ENCODE measurements around the gene TLN1.

The TLN1 gene

GRCh38 chr9:35660966-35661415, 71.0 kb downstream of the TLN1 start:
- DNase-seq = no peak

DNA sequence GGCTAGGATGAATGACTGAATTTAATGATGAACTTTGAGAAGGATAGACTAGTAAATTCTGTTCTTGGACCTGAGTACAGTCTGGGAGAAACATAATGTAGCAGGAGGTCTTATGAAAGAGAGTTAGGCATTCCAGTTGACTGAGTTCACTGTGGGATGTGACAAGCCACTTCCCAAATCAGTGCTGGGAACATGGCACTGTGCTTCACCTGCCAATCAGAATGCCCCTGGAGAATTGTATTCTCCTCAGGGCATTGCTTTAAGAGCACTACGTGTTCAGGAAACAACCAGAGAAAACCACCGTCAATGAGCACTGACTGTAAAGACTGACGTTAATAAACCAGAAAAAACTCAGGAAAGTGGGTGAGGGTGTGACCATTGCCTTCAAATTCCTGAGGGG, 72.7 kb downstream of the TLN1 start:
- DNase-seq = no peak

DNA sequence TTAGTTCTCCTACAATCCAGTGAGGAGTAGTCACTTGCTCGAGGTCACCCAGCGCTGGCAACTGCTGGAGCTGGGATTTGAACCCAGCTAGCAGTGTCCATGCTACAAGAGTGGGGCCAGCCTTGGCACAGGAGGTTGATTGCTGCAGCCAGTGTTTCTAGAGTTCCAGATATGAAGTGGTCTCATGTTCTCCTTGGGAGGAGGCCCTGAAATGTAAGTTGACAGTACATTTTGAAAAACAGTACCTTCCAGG, 73.1 kb downstream of the TLN1 start:
- DNase-seq = no peak

DNA sequence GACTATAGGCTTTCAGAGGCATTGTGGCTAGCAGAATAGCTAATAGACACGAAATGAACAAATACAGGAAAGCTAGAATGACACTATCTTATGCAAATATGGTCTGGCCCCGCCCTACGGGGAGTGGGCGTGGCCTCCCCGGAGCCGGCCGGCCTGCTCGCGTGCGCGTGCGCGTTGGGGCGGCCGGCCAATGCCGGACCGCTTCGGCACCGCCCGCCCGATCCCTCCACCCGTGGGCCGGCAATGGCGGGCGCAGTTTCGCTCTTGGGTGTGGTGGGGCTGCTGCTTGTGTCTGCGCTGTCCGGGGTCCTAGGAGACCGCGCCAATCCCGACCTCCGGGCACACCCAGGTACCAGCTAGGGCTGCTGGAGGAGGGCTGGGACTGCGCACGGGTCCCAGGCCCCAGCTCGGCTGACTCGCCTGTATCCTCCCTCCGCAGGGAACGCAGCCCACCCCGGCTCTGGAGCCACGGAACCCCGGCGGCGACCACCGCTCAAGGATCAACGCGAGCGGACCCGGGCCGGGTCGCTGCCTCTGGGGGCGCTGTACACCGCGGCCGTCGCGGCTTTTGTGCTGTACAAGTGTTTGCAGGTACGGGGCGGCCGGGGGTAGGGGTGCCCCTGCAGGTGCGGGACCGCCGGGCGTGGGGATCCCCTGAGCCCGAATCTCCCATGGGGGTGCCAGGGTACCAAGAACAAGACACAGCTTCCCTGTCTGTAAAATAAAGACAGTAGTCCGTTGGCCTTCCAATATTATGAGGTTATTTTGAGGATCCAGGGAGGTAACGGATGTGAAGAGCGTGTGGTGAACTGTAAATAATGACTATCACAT, 73.6 kb downstream of the TLN1 start, which contains the start of gene CCDC107:
CCDC107 (plus strand) TSS at position 156 of the 831 bp plus-strand sequence; CDS start at position 244, 88 bp downstream.
- DNase-seq = peak; percentile 75 to 80

- DNase-seq = peak; percentile 90 to 92
Measured at GRCh38 chr9:35657546-35658136, 74.4 kb downstream of the TLN1 start, which contains the start of gene RMRP. TSS of gene RMRP (minus strand) at chr9:35658019.

- DNase-seq = no peak
Measured at GRCh38 chr9:35656831-35657545, 75.0 kb downstream of the TLN1 start.

- DNase-seq = no peak
Measured at GRCh38 chr9:35656348-35656747, 75.6 kb downstream of the TLN1 start.

GRCh38 chr9:35653611-35654010, 78.4 kb downstream of the TLN1 start:
- no peak for DNase-seq

DNA sequence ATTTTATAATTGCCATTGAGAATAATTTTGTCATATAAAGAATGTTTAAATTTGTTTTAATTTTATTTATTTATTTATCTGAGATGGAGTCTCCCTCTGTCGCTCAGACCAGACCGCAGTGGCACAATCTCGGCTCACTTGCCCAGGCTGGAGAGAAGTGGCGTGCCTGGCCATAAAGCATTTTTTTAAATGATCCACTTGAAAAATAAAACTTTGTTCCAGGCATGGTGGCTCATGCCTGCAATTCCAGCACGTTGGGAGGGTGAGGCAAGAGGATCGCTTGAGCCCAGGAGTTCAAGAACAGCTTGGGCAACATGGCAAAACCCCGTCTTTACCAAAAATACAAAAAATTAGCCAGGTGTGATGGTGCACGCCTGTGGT, 79.2 kb downstream of the TLN1 start:
- DNase-seq = no peak

GRCh38 chr9:35651956-35652828, 79.8 kb downstream of the TLN1 start:
- DNase-seq = no peak

GRCh38 chr9:35650341-35651158, 81.4 kb downstream of the TLN1 start, which contains the start of gene SIT1:
TSS of gene SIT1 (minus strand) at chr9:35650931. CDS start at chr9:35650853, 78 bp downstream.
- DNase-seq = peak in 1 of 2 donors; percentile 28

DNA sequence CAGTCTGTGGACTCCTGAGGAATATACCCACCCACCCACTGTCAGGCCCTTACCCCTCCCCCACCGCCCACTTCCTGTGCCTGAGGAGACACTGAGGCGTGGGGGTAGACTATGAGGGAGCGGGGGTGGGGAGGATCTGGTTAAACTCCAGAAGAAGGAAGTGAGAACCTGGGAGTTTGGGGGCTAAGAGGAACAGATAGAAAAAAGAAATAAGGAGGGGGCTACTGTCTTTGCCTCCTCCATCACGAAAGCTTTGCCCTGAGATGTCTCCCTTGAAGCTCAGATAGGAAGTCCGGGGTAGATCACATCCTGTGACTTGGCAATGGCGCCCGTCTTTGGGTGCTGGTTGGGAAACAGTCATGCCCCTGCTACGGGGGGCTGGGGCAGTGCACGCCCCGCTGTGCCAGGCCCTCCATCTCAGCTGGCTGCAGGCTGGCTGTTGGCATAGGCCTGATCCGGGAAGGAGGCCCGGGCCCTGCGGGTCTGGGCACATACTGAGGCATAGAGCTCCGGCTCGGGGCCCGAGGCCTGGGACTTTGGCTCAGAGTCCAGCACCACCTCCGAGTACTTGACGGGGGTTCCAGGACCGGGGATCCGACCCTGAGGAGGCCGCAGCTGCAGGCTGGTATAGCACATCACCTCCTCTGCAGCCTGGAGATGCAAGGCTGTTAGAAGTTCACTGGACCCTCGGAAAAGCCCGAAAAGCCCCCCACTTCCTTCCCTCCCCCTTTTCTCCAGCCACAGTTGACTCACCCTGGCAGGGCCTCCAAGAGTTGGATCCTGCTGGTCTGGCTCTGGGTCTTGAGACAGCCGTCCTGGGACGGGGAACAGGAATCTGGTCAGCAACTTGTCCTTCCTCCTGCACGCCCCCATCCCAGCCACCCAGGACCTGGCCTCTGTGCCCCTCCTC, 82.3 kb downstream of the TLN1 start:
- peak; percentile 27 to 38 for DNase-seq

All from stimulated activated CD4-positive, alpha-beta T cell treated with anti-CD3 and anti-CD28 coated beads, Interleukin-2, amount 100 ng/mL, for 48 hours (primary cell).